ENCODE results near the gene MYCBPAP. TPM values are rescaled to one million over a fixed set of nuclear protein-coding genes. Genes with fewer than 3 reads are reported as not detected.

The MYCBPAP gene
- total RNA-seq, 4 donors from 2014 or later: 0.42 to 4.6 (median 1.3) TPM

DNA sequence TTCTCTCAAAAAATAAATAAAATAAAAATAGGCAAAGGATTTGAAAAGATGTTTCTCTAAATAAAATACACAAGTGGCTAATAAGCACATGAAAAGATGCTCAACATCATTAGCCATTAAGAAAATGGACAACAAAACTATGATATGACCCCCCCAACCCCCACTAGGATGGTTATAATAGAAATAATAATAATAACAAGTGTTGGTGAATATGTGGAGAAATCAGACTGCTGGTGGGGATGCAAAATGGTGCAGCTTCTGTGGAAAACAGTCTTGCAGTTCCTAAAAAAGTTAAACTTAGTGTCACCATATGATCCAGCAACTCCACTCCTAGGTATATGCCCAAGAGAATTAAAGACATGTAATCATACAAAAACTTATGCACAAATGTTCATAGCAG lies 9.0 kb upstream of the MYCBPAP start:
- no peak overlapping the region for H3K27ac ChIP-seq
- H3K4me1 ChIP-seq: no peaks in the 10 kb centered on the region
- DNase-seq (ENCODE audit: low spot score in 2 of 2): no peak
- no peak overlapping the region for H3K4me3 ChIP-seq
- no peaks in the 10 kb centered on the region for H3K9me3 ChIP-seq
- no peaks in the 10 kb centered on the region for H3K36me3 ChIP-seq
- TF ChIP-seq POLR2A (IDR thresholded peaks at IDR 0.05) (no peak), POLR2AphosphoS5 (IDR thresholded peaks at IDR 0.05) (no peak)
- no peaks in the 10 kb centered on the region for H3K27me3 ChIP-seq

DNA sequence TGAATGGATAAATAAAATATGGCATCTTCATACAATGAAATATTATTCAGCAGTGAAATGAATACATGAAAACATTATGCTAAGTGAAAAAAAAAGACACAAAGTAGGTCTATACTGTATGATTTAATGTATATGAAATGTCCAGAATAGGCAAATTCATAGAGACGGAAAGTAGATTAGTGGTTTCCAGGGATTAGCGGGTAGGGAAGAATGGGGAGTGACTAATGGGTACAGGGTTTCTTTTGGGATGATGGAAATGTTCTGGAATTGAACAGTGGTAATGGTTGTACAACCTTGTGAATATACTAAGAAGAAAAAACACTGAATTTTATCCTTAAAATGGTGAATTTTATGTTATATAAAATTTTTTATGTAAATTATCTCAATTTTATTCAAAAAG lies 8.5 kb upstream of the MYCBPAP start:
- Histone ChIP-seq H3K4me1 (no peaks in the 10 kb centered on the region), H3K9me3 (no peaks in the 10 kb centered on the region), H3K36me3 (no peaks in the 10 kb centered on the region), H3K4me3 (no peak overlapping the region), H3K27ac (no peak overlapping the region), H3K27me3 (no peaks in the 10 kb centered on the region)
- no peak for TF ChIP-seq POLR2A (IDR thresholded peaks at IDR 0.05)
- no peak for TF ChIP-seq POLR2AphosphoS5 (IDR thresholded peaks at IDR 0.05)
- no peak for TF ChIP-seq EP300 (IDR thresholded peaks at IDR 0.05)
- TF ChIP-seq CTCF (IDR thresholded peaks at IDR 0.05): no peak
- no peak for DNase-seq (ENCODE audit: low spot score in 2 of 2)
- WGBS: 95% methylated on average over 2 of the region's 2 CpGs

GRCh38 chr17:50501054-50501453 lies 7.2 kb upstream of the MYCBPAP start:
- 50% methylated on average over 5 of the region's 5 CpGs for WGBS
- Histone ChIP-seq H3K27ac (no peak overlapping the region), H3K27me3 (no peaks in the 10 kb centered on the region), H3K9me3 (no peaks in the 10 kb centered on the region), H3K36me3 (no peaks in the 10 kb centered on the region), H3K4me1 (peaks cover 6% of the 10 kb centered on the region), H3K4me3 (no peak overlapping the region)
- TF ChIP-seq POLR2A (IDR thresholded peaks at IDR 0.05) (no peak), CTCF (IDR thresholded peaks at IDR 0.05) (no peak), POLR2AphosphoS5 (IDR thresholded peaks at IDR 0.05) (no peak)
- no peak for DNase-seq (ENCODE audit: low spot score in 2 of 2)

DNA sequence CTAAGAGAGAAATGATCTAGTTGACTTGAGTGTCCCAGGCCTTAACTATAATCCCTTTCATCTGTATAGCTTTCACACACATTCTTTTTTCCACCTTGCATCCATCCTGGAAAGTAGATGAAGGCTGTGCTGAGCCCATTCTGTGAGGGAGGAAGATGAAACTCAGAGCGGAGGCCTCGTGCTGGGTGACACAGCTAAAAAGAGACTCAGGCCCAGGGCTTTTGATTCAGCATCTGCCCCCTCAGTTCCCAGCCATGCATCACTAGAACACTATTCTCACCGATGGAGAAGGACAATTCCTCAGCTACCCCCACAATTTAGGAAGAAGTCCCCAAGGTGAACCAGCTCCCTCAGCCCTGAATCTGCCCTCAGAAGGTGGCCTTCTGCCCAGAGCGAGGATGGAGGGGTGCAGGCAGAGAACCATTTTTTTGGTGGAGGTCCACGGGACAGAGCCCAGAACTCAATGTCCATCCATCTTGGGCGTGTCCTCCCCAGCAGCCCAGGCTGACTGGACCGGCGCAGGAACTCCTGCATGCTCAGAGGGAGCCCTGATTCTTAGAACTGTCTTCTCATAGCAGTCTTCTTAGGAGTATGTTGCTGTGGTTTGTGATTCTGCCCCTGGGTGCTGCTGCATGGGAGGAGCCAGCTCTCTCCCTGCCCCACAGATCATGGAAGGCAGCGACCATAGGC lies 5.8 kb upstream of the MYCBPAP start:
- TF ChIP-seq EP300 (IDR thresholded peaks at IDR 0.05) (no peak), CTCF (IDR thresholded peaks at IDR 0.05) (no peak), POLR2AphosphoS5 (IDR thresholded peaks at IDR 0.05) (no peak), POLR2A (IDR thresholded peaks at IDR 0.05) (no peak)
- Histone ChIP-seq H3K4me3 (no peak overlapping the region), H3K27me3 (no peaks in the 10 kb centered on the region), H3K4me1 (peaks cover 9% of the 10 kb centered on the region), H3K9me3 (no peaks in the 10 kb centered on the region), H3K36me3 (no peaks in the 10 kb centered on the region), H3K27ac (no peak overlapping the region)
- no peak for DNase-seq (ENCODE audit: low spot score in 2 of 2)
- WGBS: 84% methylated on average over 9 of the region's 9 CpGs

- no peaks in the 10 kb centered on the region for H3K9me3 ChIP-seq
- H3K4me1 ChIP-seq: peaks cover 26% of the 10 kb centered on the region
- no peaks in the 10 kb centered on the region for H3K36me3 ChIP-seq
- no peak overlapping the region for H3K4me3 ChIP-seq
- no peak overlapping the region for H3K27ac ChIP-seq
- WGBS: 54% methylated on average over 7 of the region's 7 CpGs
- no peaks in the 10 kb centered on the region for H3K27me3 ChIP-seq
- DNase-seq (ENCODE audit: low spot score in 2 of 2): no peak
- TF ChIP-seq EP300 (IDR thresholded peaks at IDR 0.05) (no peak), POLR2A (IDR thresholded peaks at IDR 0.05) (no peak), POLR2AphosphoS5 (IDR thresholded peaks at IDR 0.05) (no peak), CTCF (IDR thresholded peaks at IDR 0.05) (no peak)
These were observed 2.6 kb upstream of the MYCBPAP start for GRCh38 chr17:50505591-50506130.

Data from suprapubic skin (tissue), 4 donors.